Adipocyte (in vitro differentiated cells): ENCODE data around the gene TMEM185B.
"Not testable (repeated sequence)": the region's sequence is repeated elsewhere in the genome, so short reads cannot be mapped to it uniquely, and the experiment has no call there.

Experiments used
- DNase-seq: peaks from one replicate; pipeline ENCODE4 v3.0.0-alpha.2; 2015; ENCODE audit warnings: low read depth
- H3K27me3 ChIP-seq: replicated peaks from 2 replicates; pipeline ENCODE4 v1.7.0; 2013; ENCODE audit warnings: mild to moderate bottlenecking, low read length, moderate library complexity; ENCODE audit not compliant: control insufficient read depth, insufficient read depth
- H3K36me3 ChIP-seq: 2 replicates; pipeline ENCODE4 v1.7.0; 2013; ENCODE audit warnings: low read length, mild to moderate bottlenecking, moderate library complexity; ENCODE audit not compliant: control insufficient read depth, insufficient read depth, severe bottlenecking
- H3K4me1 ChIP-seq: 2 replicates; pipeline ENCODE4 v1.7.0; 2013; ENCODE audit warnings: mild to moderate bottlenecking, low read length, moderate library complexity; ENCODE audit not compliant: control insufficient read depth, insufficient read depth
- H3K4me3 ChIP-seq: 2 replicates; pipeline ENCODE4 v1.7.0; 2013; ENCODE audit warnings: mild to moderate bottlenecking, low read length, moderate library complexity
- H3K9ac ChIP-seq: 2 replicates; pipeline ENCODE4 v1.7.0; 2013; ENCODE audit warnings: mild to moderate bottlenecking, low read length, moderate library complexity
- H3K9me3 ChIP-seq: 2 replicates; pipeline ENCODE4 v1.7.0; 2013; ENCODE audit warnings: mild to moderate bottlenecking, low read length, moderate library complexity; ENCODE audit not compliant: control insufficient read depth

The TMEM185B gene

GRCh38 chr2:120199817-120200459 lies 23.3 kb downstream of the TMEM185B start:
- H3K27me3 ChIP-seq, DNase-seq, H3K4me3 ChIP-seq, H3K36me3 ChIP-seq, H3K9ac ChIP-seq, H3K4me1 ChIP-seq: not testable (repeated sequence)
- H3K9me3 ChIP-seq = peaks cover 15% of the 10 kb centered on the region

- Histone ChIP-seq H3K4me3 (no peak overlapping the region), H3K27me3 (no peaks in the 10 kb centered on the region), H3K4me1 (no peaks in the 10 kb centered on the region), H3K36me3 (no peaks in the 10 kb centered on the region), H3K9ac (no peak overlapping the region), H3K9me3 (peaks cover 28% of the 10 kb centered on the region)
- DNase-seq = no peak
Observed at GRCh38 chr2:120195553-120195952, 27.6 kb downstream of the TMEM185B start.

- no peak for DNase-seq
- Histone ChIP-seq H3K9me3 (peaks cover 13% of the 10 kb centered on the region), H3K27me3 (no peaks in the 10 kb centered on the region), H3K4me3 (no peak overlapping the region), H3K36me3 (no peaks in the 10 kb centered on the region), H3K9ac (no peak overlapping the region), H3K4me1 (no peaks in the 10 kb centered on the region)
Observed at GRCh38 chr2:120192280-120192679, 30.9 kb downstream of the TMEM185B start.

GRCh38 chr2:120189189-120189588 lies 34.0 kb downstream of the TMEM185B start:
- no peak overlapping the region for H3K4me3 ChIP-seq
- H3K9me3 ChIP-seq = peaks cover 13% of the 10 kb centered on the region
- H3K27me3 ChIP-seq = no peaks in the 10 kb centered on the region
- no peaks in the 10 kb centered on the region for H3K36me3 ChIP-seq
- DNase-seq = no peak
- no peaks in the 10 kb centered on the region for H3K4me1 ChIP-seq
- H3K9ac ChIP-seq = no peak overlapping the region

- H3K4me1 ChIP-seq = no peaks in the 10 kb centered on the region
- no peaks in the 10 kb centered on the region for H3K36me3 ChIP-seq
- no peaks in the 10 kb centered on the region for H3K27me3 ChIP-seq
- H3K4me3 ChIP-seq = no peak overlapping the region
- no peaks in the 10 kb centered on the region for H3K9me3 ChIP-seq
- no peak overlapping the region for H3K9ac ChIP-seq
- no peak for DNase-seq
Observed at GRCh38 chr2:120182019-120182560, 41.1 kb downstream of the TMEM185B start.

GRCh38 chr2:120180066-120180465 lies 43.1 kb downstream of the TMEM185B start:
- Histone ChIP-seq H3K9me3 (no peaks in the 10 kb centered on the region), H3K4me3 (no peak overlapping the region), H3K9ac (no peak overlapping the region), H3K4me1 (no peaks in the 10 kb centered on the region), H3K36me3 (no peaks in the 10 kb centered on the region), H3K27me3 (no peaks in the 10 kb centered on the region)
- no peak for DNase-seq

- Histone ChIP-seq H3K4me3 (no peak overlapping the region), H3K9me3 (no peaks in the 10 kb centered on the region), H3K9ac (no peak overlapping the region), H3K36me3 (no peaks in the 10 kb centered on the region), H3K27me3 (no peaks in the 10 kb centered on the region), H3K4me1 (peaks cover 3% of the 10 kb centered on the region)
- no peak for DNase-seq
Observed at GRCh38 chr2:120179396-120179795, 43.8 kb downstream of the TMEM185B start.

- Histone ChIP-seq H3K36me3 (no peaks in the 10 kb centered on the region), H3K27me3 (no peaks in the 10 kb centered on the region), H3K4me3 (no peak overlapping the region), H3K9me3 (no peaks in the 10 kb centered on the region), H3K9ac (no peak overlapping the region), H3K4me1 (peaks cover 3% of the 10 kb centered on the region)
- no peak for DNase-seq
Observed at GRCh38 chr2:120177973-120178372, 45.2 kb downstream of the TMEM185B start.

- no peak for DNase-seq
- no peaks in the 10 kb centered on the region for H3K27me3 ChIP-seq
Observed at GRCh38 chr2:120177001-120177621, 46.1 kb downstream of the TMEM185B start.

GRCh38 chr2:120176526-120176925 lies 46.7 kb downstream of the TMEM185B start:
- DNase-seq = no peak
- no peak overlapping the region for H3K9ac ChIP-seq
- H3K4me3 ChIP-seq = no peak overlapping the region
- peaks cover 3% of the 10 kb centered on the region for H3K4me1 ChIP-seq
- no peaks in the 10 kb centered on the region for H3K9me3 ChIP-seq
- no peaks in the 10 kb centered on the region for H3K36me3 ChIP-seq
- no peaks in the 10 kb centered on the region for H3K27me3 ChIP-seq

More at GRCh38 chr2:120177001-120177621, 46.1 kb downstream of the TMEM185B start:
- no peaks in the 10 kb centered on the region for H3K36me3 ChIP-seq
- H3K4me3 ChIP-seq = no peak overlapping the region
- no peaks in the 10 kb centered on the region for H3K9me3 ChIP-seq
- H3K9ac ChIP-seq = no peak overlapping the region
- H3K4me1 ChIP-seq = peaks cover 3% of the 10 kb centered on the region

GRCh38 chr2:120174963-120175581 lies 48.1 kb downstream of the TMEM185B start:
- Histone ChIP-seq H3K36me3 (no peaks in the 10 kb centered on the region), H3K27me3 (no peaks in the 10 kb centered on the region), H3K9ac (no peak overlapping the region), H3K9me3 (no peaks in the 10 kb centered on the region), H3K4me3 (no peak overlapping the region), H3K4me1 (peaks cover 3% of the 10 kb centered on the region)
- DNase-seq = peak; percentile 90
